Neural cell (in vitro differentiated cells): Measurements from ENCODE around the gene FOXI1.

Source experiments
- EP300 ChIP-seq: fragments of 450-650 bp; conservative IDR thresholded peaks from 2 replicates; pipeline ENCODE4 v1.6.1; 2014; ENCODE audit warnings: antibody characterized with exemption, mild to moderate bottlenecking, moderate library complexity; ENCODE audit not compliant: poor library complexity, severe bottlenecking
- POLR2AphosphoS5 ChIP-seq: IDR thresholded peaks from 2 replicates; pipeline ENCODE4 v1.6.1; 2012
- RAD21 ChIP-seq: fragments of 450-650 bp; conservative IDR thresholded peaks from 2 replicates; pipeline ENCODE4 v1.6.1; 2014; ENCODE audit warnings: antibody characterized with exemption, mild to moderate bottlenecking, moderate library complexity
- SMC3 ChIP-seq: fragments of 450-650 bp; conservative IDR thresholded peaks from 2 replicates; pipeline ENCODE4 v1.6.1; 2014; ENCODE audit warnings: antibody characterized with exemption, mild to moderate bottlenecking, moderate library complexity; ENCODE audit not compliant: poor library complexity
- TF ChIP-seq, protein P1 (sequence below): fragments of 450-650 bp; IDR thresholded peaks from 2 replicates; pipeline ENCODE4 v1.5.1; 2014; ENCODE audit warnings: antibody characterized with exemption, mild to moderate bottlenecking, moderate library complexity; ENCODE audit not compliant: poor library complexity, severe bottlenecking
- TF ChIP-seq, protein P2 (sequence below): IDR thresholded peaks from 2 replicates; pipeline ENCODE4 v1.6.1; 2012; ENCODE audit warnings: borderline replicate concordance

DNA sequence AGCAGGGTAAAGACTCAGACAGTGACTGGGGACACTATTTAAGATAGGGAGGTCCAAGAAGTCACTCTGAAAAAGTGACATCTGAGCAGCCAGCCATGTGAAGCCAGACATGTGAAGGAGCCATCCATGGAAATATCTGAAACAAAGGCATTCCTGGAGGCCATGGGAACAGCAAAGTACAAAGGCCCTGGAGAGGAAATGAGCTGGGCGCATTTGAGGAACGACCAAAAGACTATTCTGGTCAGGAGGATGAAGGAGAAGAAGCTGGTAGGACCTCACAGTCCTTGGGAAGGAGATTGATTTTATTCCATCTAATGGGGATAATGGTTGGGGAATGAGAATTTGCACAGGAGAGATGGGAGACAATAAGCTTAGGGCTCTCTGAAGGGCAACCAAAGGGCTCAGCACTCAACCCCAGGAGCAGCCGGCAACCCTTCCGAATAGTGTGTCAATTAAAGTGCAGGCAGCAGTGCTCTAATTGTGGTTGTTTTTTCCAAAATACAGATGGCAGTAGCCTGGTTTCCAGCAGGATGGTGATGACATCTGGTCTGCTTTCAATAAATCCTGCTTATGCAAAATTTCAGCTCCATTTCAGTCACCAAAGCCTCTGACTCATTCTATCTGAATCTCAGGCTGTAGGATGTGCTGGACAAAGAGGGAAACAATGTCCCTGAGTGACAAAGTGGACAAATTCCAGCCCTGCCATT, 26.7 kb downstream of the FOXI1 start:
- TF ChIP-seq, protein P1, sequence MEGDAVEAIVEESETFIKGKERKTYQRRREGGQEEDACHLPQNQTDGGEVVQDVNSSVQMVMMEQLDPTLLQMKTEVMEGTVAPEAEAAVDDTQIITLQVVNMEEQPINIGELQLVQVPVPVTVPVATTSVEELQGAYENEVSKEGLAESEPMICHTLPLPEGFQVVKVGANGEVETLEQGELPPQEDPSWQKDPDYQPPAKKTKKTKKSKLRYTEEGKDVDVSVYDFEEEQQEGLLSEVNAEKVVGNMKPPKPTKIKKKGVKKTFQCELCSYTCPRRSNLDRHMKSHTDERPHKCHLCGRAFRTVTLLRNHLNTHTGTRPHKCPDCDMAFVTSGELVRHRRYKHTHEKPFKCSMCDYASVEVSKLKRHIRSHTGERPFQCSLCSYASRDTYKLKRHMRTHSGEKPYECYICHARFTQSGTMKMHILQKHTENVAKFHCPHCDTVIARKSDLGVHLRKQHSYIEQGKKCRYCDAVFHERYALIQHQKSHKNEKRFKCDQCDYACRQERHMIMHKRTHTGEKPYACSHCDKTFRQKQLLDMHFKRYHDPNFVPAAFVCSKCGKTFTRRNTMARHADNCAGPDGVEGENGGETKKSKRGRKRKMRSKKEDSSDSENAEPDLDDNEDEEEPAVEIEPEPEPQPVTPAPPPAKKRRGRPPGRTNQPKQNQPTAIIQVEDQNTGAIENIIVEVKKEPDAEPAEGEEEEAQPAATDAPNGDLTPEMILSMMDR, result no peak
- no peak for TF ChIP-seq POLR2AphosphoS5
- no peak for TF ChIP-seq EP300
- TF ChIP-seq, protein P2, sequence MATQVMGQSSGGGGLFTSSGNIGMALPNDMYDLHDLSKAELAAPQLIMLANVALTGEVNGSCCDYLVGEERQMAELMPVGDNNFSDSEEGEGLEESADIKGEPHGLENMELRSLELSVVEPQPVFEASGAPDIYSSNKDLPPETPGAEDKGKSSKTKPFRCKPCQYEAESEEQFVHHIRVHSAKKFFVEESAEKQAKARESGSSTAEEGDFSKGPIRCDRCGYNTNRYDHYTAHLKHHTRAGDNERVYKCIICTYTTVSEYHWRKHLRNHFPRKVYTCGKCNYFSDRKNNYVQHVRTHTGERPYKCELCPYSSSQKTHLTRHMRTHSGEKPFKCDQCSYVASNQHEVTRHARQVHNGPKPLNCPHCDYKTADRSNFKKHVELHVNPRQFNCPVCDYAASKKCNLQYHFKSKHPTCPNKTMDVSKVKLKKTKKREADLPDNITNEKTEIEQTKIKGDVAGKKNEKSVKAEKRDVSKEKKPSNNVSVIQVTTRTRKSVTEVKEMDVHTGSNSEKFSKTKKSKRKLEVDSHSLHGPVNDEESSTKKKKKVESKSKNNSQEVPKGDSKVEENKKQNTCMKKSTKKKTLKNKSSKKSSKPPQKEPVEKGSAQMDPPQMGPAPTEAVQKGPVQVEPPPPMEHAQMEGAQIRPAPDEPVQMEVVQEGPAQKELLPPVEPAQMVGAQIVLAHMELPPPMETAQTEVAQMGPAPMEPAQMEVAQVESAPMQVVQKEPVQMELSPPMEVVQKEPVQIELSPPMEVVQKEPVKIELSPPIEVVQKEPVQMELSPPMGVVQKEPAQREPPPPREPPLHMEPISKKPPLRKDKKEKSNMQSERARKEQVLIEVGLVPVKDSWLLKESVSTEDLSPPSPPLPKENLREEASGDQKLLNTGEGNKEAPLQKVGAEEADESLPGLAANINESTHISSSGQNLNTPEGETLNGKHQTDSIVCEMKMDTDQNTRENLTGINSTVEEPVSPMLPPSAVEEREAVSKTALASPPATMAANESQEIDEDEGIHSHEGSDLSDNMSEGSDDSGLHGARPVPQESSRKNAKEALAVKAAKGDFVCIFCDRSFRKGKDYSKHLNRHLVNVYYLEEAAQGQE, result no peak
- no peak for TF ChIP-seq RAD21
- no peak for TF ChIP-seq SMC3
